Measurements from ENCODE around the gene PNPT1.
"Not testable (repeated sequence)": the region's sequence is repeated elsewhere in the genome, so short reads cannot be mapped to it uniquely, and the experiment has no call there.

Gene PNPT1

GRCh38 chr2:55653255-55653654 is 40.4 kb downstream of the PNPT1 start:
- DNase-seq, result no peak

GRCh38 chr2:55649211-55649610 is 44.4 kb downstream of the PNPT1 start:
- DNase-seq, result no peak

GRCh38 chr2:55636831-55637230 is 56.8 kb downstream of the PNPT1 start:
- DNase-seq, result no peak

GRCh38 chr2:55628931-55629330 is 64.7 kb downstream of the PNPT1 start:
- no peak for DNase-seq

- DNase-seq, result no peak
Measured at GRCh38 chr2:55627915-55628314, 65.7 kb downstream of the PNPT1 start.

- no peak for DNase-seq
Measured at GRCh38 chr2:55621802-55622201, 71.8 kb downstream of the PNPT1 start.

- DNase-seq, result peak; percentile 42
Measured at GRCh38 chr2:55620123-55620779, 73.4 kb downstream of the PNPT1 start.

- DNase-seq, result peak; percentile 65
Measured at GRCh38 chr2:55618275-55619055, 75.2 kb downstream of the PNPT1 start.

GRCh38 chr2:55618025-55618274 is 75.7 kb downstream of the PNPT1 start:
- no peak for DNase-seq

- peak; percentile 98 for DNase-seq
Measured at GRCh38 chr2:55617175-55618024, 76.2 kb downstream of the PNPT1 start, which contains the start of gene PPP4R3B. Gene PPP4R3B (minus strand): TSS chr2:55617622. CDS start chr2:55617285, 337 bp downstream.

GRCh38 chr2:55616551-55617174 is 77.0 kb downstream of the PNPT1 start:
- peak; percentile 39 for DNase-seq

GRCh38 chr2:55611997-55612396 is 81.6 kb downstream of the PNPT1 start:
- no peak for DNase-seq

- no peak for DNase-seq
Measured at GRCh38 chr2:55610954-55611743, 82.5 kb downstream of the PNPT1 start.

GRCh38 chr2:55609938-55610578 is 83.6 kb downstream of the PNPT1 start:
- no peak for DNase-seq

- DNase-seq, result no peak
Measured at GRCh38 chr2:55609193-55609794, 84.3 kb downstream of the PNPT1 start.

- no peak for DNase-seq
Measured at GRCh38 chr2:55607717-55608116, 85.9 kb downstream of the PNPT1 start.

- no peak for DNase-seq
Measured at GRCh38 chr2:55604027-55604565, 89.5 kb downstream of the PNPT1 start.

GRCh38 chr2:55601849-55602248 is 91.8 kb downstream of the PNPT1 start:
- DNase-seq, result no peak

GRCh38 chr2:55598056-55598795 is 95.4 kb downstream of the PNPT1 start:
- no peak for DNase-seq

- not testable (repeated sequence) for DNase-seq
Measured at GRCh38 chr2:55596795-55597194, 96.8 kb downstream of the PNPT1 start.
